H1 (cell line): ENCODE results near the gene PDCD6IP.

Experiments
- ATF2 ChIP-seq: IDR thresholded peaks from 2 replicates; pipeline ENCODE4 v1.6.1; 2012; ENCODE audit warnings: low read length, inconsistent platforms
- CEBPB ChIP-seq: IDR thresholded peaks from 2 replicates; pipeline ENCODE4 v1.6.1; 2012; ENCODE audit warnings: low read depth, low read length
- CREB1 ChIP-seq: IDR thresholded peaks from 2 replicates; pipeline ENCODE4 v1.6.1; 2012; ENCODE audit warnings: inconsistent platforms
- CTCF ChIP-seq, 3 experiments: IDR thresholded peaks; 1 replicate in 2 of 3; 2 replicates in 1 of 3; pipeline versions ENCODE4 v1.5.1 to v1.6.1; 2011; ENCODE audit warnings: low read length in 3 of 3, mild to moderate bottlenecking in 3 of 3, inconsistent platforms in 2 of 3, low read depth in 1 of 3, moderate library complexity in 1 of 3; ENCODE audit not compliant: insufficient read depth in 1 of 3; ENCODE audit errors: control extremely low read depth in 1 of 3
- EP300 ChIP-seq, 2 experiments: IDR thresholded peaks; 1 replicate in 1 of 2; 2 replicates in 1 of 2; pipeline ENCODE4 v1.6.1; 2011 to 2012; ENCODE audit warnings: low read depth in 2 of 2, low read length in 2 of 2, mild to moderate bottlenecking in 2 of 2, borderline replicate concordance in 1 of 2, inconsistent platforms in 1 of 2, moderate library complexity in 1 of 2
- JUN ChIP-seq: IDR thresholded peaks from 2 replicates; pipeline ENCODE4 v1.6.1; 2011; ENCODE audit warnings: low read depth, mild to moderate bottlenecking, improper control_type of control experiment, low read length
- MAFK ChIP-seq: IDR thresholded peaks from 2 replicates; pipeline ENCODE4 v1.6.1; 2012; ENCODE audit warnings: low read depth, mild to moderate bottlenecking, improper control_type of control experiment, low read length
- NANOG ChIP-seq: IDR thresholded peaks from 2 replicates; pipeline ENCODE4 v1.6.1; 2011; ENCODE audit warnings: low read length, low read depth, mild to moderate bottlenecking, inconsistent platforms; ENCODE audit not compliant: insufficient read depth, poor library complexity, severe bottlenecking
- POLR2A ChIP-seq, 2 experiments: IDR thresholded peaks; 1 replicate in 1 of 2; 2 replicates in 1 of 2; pipeline ENCODE4 v1.6.1; 2011; ENCODE audit warnings: low read depth in 2 of 2, low read length in 2 of 2, mild to moderate bottlenecking in 2 of 2; ENCODE audit errors: control extremely low read depth in 1 of 2
- RAD21 ChIP-seq, 2 experiments: IDR thresholded peaks in 1 of 2; conservative IDR thresholded peaks in 1 of 2; 2 replicates each; pipeline ENCODE4 v1.6.1; 2011; ENCODE audit warnings: low read depth in 2 of 2, low read length in 2 of 2, improper control_type of control experiment in 1 of 2, inconsistent platforms in 1 of 2, mild to moderate bottlenecking in 1 of 2, moderate library complexity in 1 of 2
- SP1 ChIP-seq: IDR thresholded peaks from 2 replicates; pipeline ENCODE4 v1.6.1; 2011; ENCODE audit warnings: low read depth, low read length
- YY1 ChIP-seq: IDR thresholded peaks from 2 replicates; pipeline ENCODE4 v1.6.1; 2011; ENCODE audit warnings: low read depth, mild to moderate bottlenecking, low read length

- TF ChIP-seq YY1 = no peak
- no peak for TF ChIP-seq RAD21 (IDR thresholded peaks at IDR 0.05 in 1 of 2, conservative IDR thresholded peaks at IDR 0.05 in 1 of 2; ENCODE audit: low read depth in 2 of 2, low read length in 2 of 2)
- no peak for TF ChIP-seq EP300 (IDR thresholded peaks at IDR 0.05; ENCODE audit: borderline replicate concordance in 1 of 2, low read depth in 2 of 2, low read length in 2 of 2)
- TF ChIP-seq CEBPB = no peak
- TF ChIP-seq SP1 = no peak
- TF ChIP-seq CREB1 = no peak
- no peak for TF ChIP-seq POLR2A (IDR thresholded peaks at IDR 0.05; ENCODE audit: control extremely low read depth in 1 of 2, low read depth in 2 of 2, low read length in 2 of 2)
- TF ChIP-seq NANOG = no peak
- no peak for TF ChIP-seq MAFK
- no peak for TF ChIP-seq ATF2
- no peak for TF ChIP-seq JUN
- no peak for TF ChIP-seq CTCF (IDR thresholded peaks at IDR 0.05; ENCODE audit: control extremely low read depth in 1 of 3, insufficient read depth in 1 of 3, low read depth in 1 of 3, low read length in 3 of 3)
These were observed 94.2 kb downstream of the PDCD6IP start for GRCh38 chr3:33892655-33893054.
